Gastroesophageal sphincter (tissue), 4 donors: Measurements from ENCODE around the gene ABCA9. TPM values are rescaled to one million over a fixed set of nuclear protein-coding genes. Genes with fewer than 3 reads are reported as not detected.

Source experiments
- ATAC-seq: fragments of 150-250 bp; one replicate; pipeline ENCODE4 v1.9.1; 2016; ENCODE audit warnings: mild to moderate bottlenecking, moderate library complexity
- H3K27ac ChIP-seq, 4 donors: fragments of 200-600 bp; sonication (generic) in 3 of 4; 1 replicate in 3 of 4; 2 replicates in 1 of 4; pipeline ENCODE4 v1.5.1; 2016 to 2019
- H3K27me3 ChIP-seq: fragments of 200-600 bp; sonication (generic); one replicate; pipeline ENCODE4 v1.5.1; 2019
- H3K36me3 ChIP-seq, 2 donors: fragments of 200-600 bp; sonication (generic); one replicate each; pipeline ENCODE4 v1.5.1; 2019; ENCODE audit warnings: control low read depth in 1 of 2
- H3K4me1 ChIP-seq, 3 donors: fragments of 200-600 bp; sonication (generic); 1 replicate in 2 of 3; 2 replicates in 1 of 3; pipeline ENCODE4 v1.5.1; 2016 to 2019; ENCODE audit warnings: control low read depth in 2 of 3
- H3K4me3 ChIP-seq, 2 donors: fragments of 200-600 bp; sonication (generic); one replicate each; pipeline ENCODE4 v1.5.1; 2019; ENCODE audit warnings: mild to moderate bottlenecking in 1 of 2, moderate library complexity in 1 of 2
- H3K9me3 ChIP-seq, 3 donors: fragments of 200-600 bp; sonication (generic); one replicate each; pipeline ENCODE4 v1.5.1; 2017 to 2019; ENCODE audit warnings: control low read depth in 2 of 3
- EP300 ChIP-seq: sonication (generic); formaldehyde crosslinking; IDR thresholded peaks from one replicate; pipeline ENCODE4 v1.6.1; 2017; ENCODE audit warnings: antibody characterized with exemption, mild to moderate bottlenecking
- POLR2A ChIP-seq, 2 donors: fragments of 450-650 bp; IDR thresholded peaks; one replicate each; pipeline ENCODE4 v1.6.1; 2017; ENCODE audit warnings: antibody characterized with exemption in 2 of 2, mild to moderate bottlenecking in 2 of 2, moderate library complexity in 1 of 2
- POLR2AphosphoS5 ChIP-seq: sonication (generic); formaldehyde crosslinking; IDR thresholded peaks from one replicate; pipeline ENCODE4 v1.6.1; 2017; ENCODE audit warnings: antibody characterized with exemption
- WGBS, 2 donors: methylation state at CpG; one replicate each; pipeline ENCODE4 v1.1.5; 2018; ENCODE audit warnings: low coverage in 1 of 2; 5-methylcytosine and 5-hydroxymethylcytosine counted together
- total RNA-seq, 4 donors: library from RNA; depleted of rRNA; stranded (reverse); fragments of >200 nt; gene quantifications; one replicate each; pipeline ENCODE4 v1.1.0, GENCODE V29; 2016
- TF ChIP-seq, protein P1 (sequence below), 4 experiments: fragments of 200-600 bp in 2 of 4; fragments of 450-650 bp in 2 of 4; sonication (generic) in 1 of 4; IDR thresholded peaks; one replicate each; pipeline ENCODE4 v1.5.1; 2017 to 2019; ENCODE audit warnings: antibody characterized with exemption in 4 of 4, mild to moderate bottlenecking in 2 of 4, moderate library complexity in 2 of 4

Gene ABCA9
- total RNA-seq, 4 donors from 2014 or later, result 18.3 to 64.6 (median 26.5) TPM

DNA sequence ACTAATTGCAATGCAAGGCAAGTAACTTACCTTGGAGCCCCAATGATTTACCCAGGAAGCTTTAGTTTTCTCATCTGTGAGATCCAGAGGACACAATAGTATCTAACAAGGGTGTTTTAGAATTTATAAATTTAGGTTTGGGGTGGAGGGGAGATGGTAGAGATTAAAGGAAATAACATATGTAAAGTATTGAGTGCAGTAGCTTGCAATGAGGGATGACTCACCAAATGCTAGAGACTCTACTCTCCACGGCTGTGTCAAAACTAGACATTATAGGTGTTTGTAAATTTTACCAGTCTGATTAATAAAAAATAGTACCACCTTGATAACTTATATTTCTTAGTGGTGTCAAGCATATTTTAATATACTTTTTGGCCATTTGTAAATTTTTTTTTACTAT, 3.7 kb upstream of the ABCA9 start:
- no peak for ATAC-seq
- Histone ChIP-seq H3K27me3 (no peaks in the 10 kb centered on the region), H3K4me3 (no peak overlapping the region), H3K27ac (no peak overlapping the region), H3K4me1 (peaks cover 0 to 13% (median 0%) of the 10 kb centered on the region in 3 donors), H3K9me3 (no peaks in the 10 kb centered on the region), H3K36me3 (no peaks in the 10 kb centered on the region)
- WGBS, 2 donors, result 67 to 74% methylated on average over 1 of the region's 1 CpG
- TF ChIP-seq, protein P1, sequence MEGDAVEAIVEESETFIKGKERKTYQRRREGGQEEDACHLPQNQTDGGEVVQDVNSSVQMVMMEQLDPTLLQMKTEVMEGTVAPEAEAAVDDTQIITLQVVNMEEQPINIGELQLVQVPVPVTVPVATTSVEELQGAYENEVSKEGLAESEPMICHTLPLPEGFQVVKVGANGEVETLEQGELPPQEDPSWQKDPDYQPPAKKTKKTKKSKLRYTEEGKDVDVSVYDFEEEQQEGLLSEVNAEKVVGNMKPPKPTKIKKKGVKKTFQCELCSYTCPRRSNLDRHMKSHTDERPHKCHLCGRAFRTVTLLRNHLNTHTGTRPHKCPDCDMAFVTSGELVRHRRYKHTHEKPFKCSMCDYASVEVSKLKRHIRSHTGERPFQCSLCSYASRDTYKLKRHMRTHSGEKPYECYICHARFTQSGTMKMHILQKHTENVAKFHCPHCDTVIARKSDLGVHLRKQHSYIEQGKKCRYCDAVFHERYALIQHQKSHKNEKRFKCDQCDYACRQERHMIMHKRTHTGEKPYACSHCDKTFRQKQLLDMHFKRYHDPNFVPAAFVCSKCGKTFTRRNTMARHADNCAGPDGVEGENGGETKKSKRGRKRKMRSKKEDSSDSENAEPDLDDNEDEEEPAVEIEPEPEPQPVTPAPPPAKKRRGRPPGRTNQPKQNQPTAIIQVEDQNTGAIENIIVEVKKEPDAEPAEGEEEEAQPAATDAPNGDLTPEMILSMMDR (IDR thresholded peaks at IDR 0.05), result no peak
- no peak for TF ChIP-seq POLR2A (IDR thresholded peaks at IDR 0.05)
- no peak for TF ChIP-seq EP300
- TF ChIP-seq POLR2AphosphoS5, result no peak

DNA sequence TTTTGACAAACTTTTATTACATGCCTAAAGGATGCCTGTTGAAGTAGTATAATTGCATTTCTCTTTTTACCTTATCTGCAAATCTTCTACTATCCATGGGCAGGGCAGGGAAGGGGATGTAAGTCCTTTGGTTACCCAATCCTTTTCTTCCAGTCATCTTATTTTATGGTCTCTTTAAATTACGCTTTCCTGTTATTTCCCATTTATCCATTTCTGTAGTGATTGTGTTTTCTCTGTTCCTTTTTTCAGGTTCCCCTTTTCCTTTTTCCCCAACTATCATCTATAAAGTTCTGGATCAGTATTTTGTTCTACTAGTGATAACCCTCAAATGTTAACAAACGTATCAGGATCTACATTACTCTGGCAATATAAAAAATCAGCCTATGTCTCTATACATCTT, 3.3 kb upstream of the ABCA9 start:
- Histone ChIP-seq H3K4me3 (no peak overlapping the region), H3K9me3 (no peaks in the 10 kb centered on the region), H3K27ac (no peak overlapping the region), H3K4me1 (peaks cover 0 to 13% (median 0%) of the 10 kb centered on the region in 3 donors), H3K36me3 (no peaks in the 10 kb centered on the region), H3K27me3 (no peaks in the 10 kb centered on the region)
- TF ChIP-seq POLR2A (IDR thresholded peaks at IDR 0.05) (no peak), POLR2AphosphoS5 (no peak), EP300 (no peak)
- TF ChIP-seq, protein P1 (IDR thresholded peaks at IDR 0.05), result no peak
- ATAC-seq, result no peak
- 63 to 77% methylated on average over 2 of the region's 2 CpGs for WGBS, 2 donors

DNA sequence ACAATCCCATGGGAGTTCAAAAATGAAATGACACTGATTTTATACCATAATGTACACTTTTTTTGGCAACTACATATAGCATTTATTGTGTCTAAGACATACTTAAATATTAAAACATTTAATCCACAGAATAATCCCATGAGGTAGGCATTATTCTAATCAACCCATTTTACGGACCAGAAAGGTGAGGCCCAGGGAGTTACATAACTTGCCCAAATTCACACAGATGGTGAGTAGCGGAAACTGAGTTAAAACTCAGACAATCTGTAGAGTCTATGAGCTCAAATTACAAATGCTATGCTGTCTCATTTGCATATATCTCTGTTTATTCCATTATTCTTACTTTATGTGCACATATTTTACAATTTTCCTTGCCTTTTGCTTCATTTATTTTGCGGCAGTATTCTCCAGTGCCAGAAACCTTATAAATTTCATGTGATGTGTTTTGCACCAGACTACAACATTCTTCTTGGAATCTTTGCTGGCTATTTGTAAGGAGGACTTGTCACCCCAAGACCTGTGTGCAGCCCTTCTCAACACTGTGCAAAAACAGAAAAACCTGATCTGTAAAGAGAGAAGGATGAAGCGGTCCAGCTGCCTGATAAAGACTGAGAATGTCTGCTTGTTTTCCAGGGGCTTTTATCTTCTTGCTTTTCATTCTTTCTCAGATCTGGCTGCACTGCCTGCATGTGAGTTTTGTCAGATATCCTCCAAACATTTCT, 2.3 kb upstream of the ABCA9 start:
- H3K27ac ChIP-seq, result no peak overlapping the region
- H3K4me3 ChIP-seq, result no peak overlapping the region
- no peaks in the 10 kb centered on the region for H3K9me3 ChIP-seq
- H3K27me3 ChIP-seq, result no peaks in the 10 kb centered on the region
- WGBS, 2 donors, result 66 to 80% methylated on average over 3 to 4 of the region's 4 CpGs
- ATAC-seq, result no peak
- TF ChIP-seq EP300 (no peak), POLR2AphosphoS5 (no peak), POLR2A (IDR thresholded peaks at IDR 0.05) (no peak)
- TF ChIP-seq, protein P1 (IDR thresholded peaks at IDR 0.05), result no peak
- no peaks in the 10 kb centered on the region for H3K36me3 ChIP-seq
- H3K4me1 ChIP-seq, result peaks cover 0 to 13% (median 0%) of the 10 kb centered on the region in 3 donors

DNA sequence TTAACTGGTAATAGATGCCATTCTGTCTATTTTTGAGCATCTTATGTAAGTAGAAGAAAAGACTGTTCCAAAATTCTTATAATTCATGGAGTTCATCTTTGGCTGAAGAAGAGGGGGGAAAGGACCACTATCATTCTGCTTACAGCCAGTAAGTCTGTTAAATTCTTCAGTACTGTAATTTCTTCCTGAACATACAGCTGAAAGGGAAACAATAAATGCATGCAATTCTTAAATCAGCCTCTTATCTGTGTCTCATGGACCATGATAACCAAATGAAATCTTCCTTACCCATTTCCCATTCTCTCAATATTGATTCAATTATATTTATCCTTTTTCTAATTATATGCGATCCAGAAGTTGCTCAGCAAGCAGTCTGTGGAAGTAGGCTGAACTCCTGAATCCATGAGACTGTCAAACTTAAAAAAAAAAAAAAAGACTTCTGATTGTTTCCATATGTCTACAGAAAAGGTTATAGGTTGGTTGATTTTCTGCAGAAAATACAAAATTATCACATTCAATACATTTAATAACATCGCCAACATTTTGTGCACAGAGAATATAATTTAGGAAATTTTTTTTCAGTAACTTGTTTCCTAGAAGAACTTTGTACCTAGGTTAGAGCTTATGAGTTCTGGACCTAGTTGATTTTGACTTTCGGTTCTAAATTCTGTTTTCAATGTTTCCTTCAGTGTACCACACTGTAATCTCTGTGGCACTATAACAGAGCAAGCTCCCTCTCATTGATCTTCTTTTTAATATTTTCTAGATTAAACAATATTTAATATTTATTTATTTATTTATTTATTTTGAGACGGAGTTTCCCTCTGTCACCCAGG, 1.2 kb upstream of the ABCA9 start:
- H3K27ac ChIP-seq, result peak overlapping the region in 2 of 4 donors; percentile 1 to 35

More for the DNA sequence above, 1.2 kb upstream of the ABCA9 start:
- Histone ChIP-seq H3K4me1 (peaks cover 0 to 13% (median 0%) of the 10 kb centered on the region in 3 donors), H3K36me3 (peaks cover 0 to under 1% of the 10 kb centered on the region in 2 donors), H3K4me3 (no peak overlapping the region), H3K27me3 (no peaks in the 10 kb centered on the region), H3K9me3 (no peaks in the 10 kb centered on the region)
- no peak for ATAC-seq
- 80 to 85% methylated on average over 4 of the region's 4 CpGs for WGBS, 2 donors
- TF ChIP-seq POLR2A (IDR thresholded peaks at IDR 0.05), result no peak
- TF ChIP-seq, protein P1 (IDR thresholded peaks at IDR 0.05), result no peak
- no peak for TF ChIP-seq POLR2AphosphoS5
- TF ChIP-seq EP300, result no peak
